CD4-positive, alpha-beta T cell (primary cell): ENCODE data around the gene AFF3. TPM values are rescaled to one million over a fixed set of nuclear protein-coding genes. Genes with fewer than 3 reads are reported as not detected.

ENCODE experiments used
- ATAC-seq: fragments of 200-7000 bp; cut with Tn5 transposase; one replicate; pipeline ENCODE4 v1.10.0; 2022; ENCODE audit warnings: mild to moderate bottlenecking; ENCODE audit not compliant: poor library complexity
- CTCF ChIA-PET: fragments of 350-600 bp; sonication (Branson Sonifier 250); formaldehyde crosslinking; loops from one replicate; lab custom pipeline; 2021; ENCODE audit warnings: antibody characterized with exemption, inconsistent platforms; lab: Charles Lee
- POLR2A ChIA-PET: fragments of 350-600 bp; sonication (Branson Sonifier 250); formaldehyde crosslinking; loops from one replicate; lab custom pipeline; 2021; ENCODE audit warnings: antibody characterized with exemption, inconsistent platforms; lab: Charles Lee
- DNase-seq, 14 experiments: peaks; one replicate each; pipeline ENCODE4 v3.0.0-alpha.2; 2013 to 2020; ENCODE audit warnings: mixed read lengths in 2 of 14
- H3K27ac ChIP-seq, 2 donors: one replicate each; pipeline versions ENCODE4 v1.5.1 to v1.7.0; 2013; ENCODE audit warnings: low read length in 2 of 2, low read depth in 1 of 2, mild to moderate bottlenecking in 1 of 2
- H3K27me3 ChIP-seq, 2 experiments: 1 replicate in 1 of 2; 2 replicates in 1 of 2; pipeline versions ENCODE4 v1.6.1 to v1.7.0; 2013; ENCODE audit warnings: low read length in 2 of 2, control low read depth in 1 of 2, mild to moderate bottlenecking in 1 of 2, moderate library complexity in 1 of 2; ENCODE audit not compliant: insufficient read depth in 2 of 2, control insufficient read depth in 1 of 2
- H3K36me3 ChIP-seq: one replicate; pipeline ENCODE4 v1.6.1; 2013; ENCODE audit warnings: low read length, control low read depth; ENCODE audit not compliant: insufficient read depth
- H3K4me1 ChIP-seq: one replicate; pipeline ENCODE4 v1.6.1; 2013; ENCODE audit warnings: low read length, control low read depth; ENCODE audit not compliant: insufficient read depth
- H3K4me3 ChIP-seq: one replicate; pipeline ENCODE4 v1.5.1; 2013; ENCODE audit warnings: mild to moderate bottlenecking, low read length, moderate library complexity
- H3K9me3 ChIP-seq, 2 experiments: 1 replicate in 1 of 2; 2 replicates in 1 of 2; pipeline versions ENCODE4 v1.6.1 to v1.7.0; 2013; ENCODE audit warnings: low read length in 2 of 2, mild to moderate bottlenecking in 2 of 2, control low read depth in 1 of 2, moderate library complexity in 1 of 2; ENCODE audit not compliant: control insufficient read depth in 1 of 2, insufficient read depth in 1 of 2
- H3K27ac Mint-ChIP-seq: one replicate; pipeline ENCODE4 v1.8.0; 2020; ENCODE audit warnings: mixed read lengths
- H3K27me3 Mint-ChIP-seq: one replicate; pipeline ENCODE4 v1.8.0; 2021; ENCODE audit warnings: mixed read lengths
- H3K36me3 Mint-ChIP-seq: one replicate; pipeline ENCODE4 v1.8.0; 2021; ENCODE audit warnings: low read depth, mixed read lengths
- H3K4me1 Mint-ChIP-seq: one replicate; pipeline ENCODE4 v1.8.0; 2021; ENCODE audit warnings: low read depth, mixed read lengths
- H3K4me3 Mint-ChIP-seq: one replicate; pipeline ENCODE4 v1.8.0; 2020; ENCODE audit warnings: mild to moderate bottlenecking, mixed read lengths
- H3K9me3 Mint-ChIP-seq: one replicate; pipeline ENCODE4 v1.8.0; 2020; ENCODE audit warnings: mixed read lengths
- CTCF ChIP-seq: fragments of 200-600 bp; IDR thresholded peaks from one replicate; pipeline ENCODE4 v1.8.0; 2022; ENCODE audit warnings: antibody characterized with exemption, mild to moderate bottlenecking
- intact Hi-C, 2 experiments: fragments of 100-400 bp; cut with DNase I in 1 of 2; cut with micrococcal nuclease in 1 of 2; formaldehyde crosslinking; loops; one replicate each; pipeline versions ENCODE4 v1.15.1 to v1.9.0; 2023 to 2025; cut with DNase I, micrococcal nuclease
- total RNA-seq, 174 experiments: library from RNA in 2 of 174; stranded (reverse) in 2 of 174; gene quantifications; one replicate each; pipeline ENCODE4 v1.2.3 and lab custom pipeline; 2021 to 2026

AFF3 gene
- total RNA-seq, 2 experiments from 2014 or later: 15.4 to 15.7 TPM

- Mint-ChIP-seq H3K27me3 (no peaks in the 10 kb centered on the region), H3K4me3 (no peak overlapping the region), H3K4me1 (no peaks in the 10 kb centered on the region), H3K27ac (no peak overlapping the region), H3K36me3 (no peaks in the 10 kb centered on the region), H3K9me3 (no peaks in the 10 kb centered on the region)
- no peaks in the 10 kb centered on the region for H3K27me3 ChIP-seq
- intact Hi-C loops: no loop called here
- no peaks in the 10 kb centered on the region for H3K9me3 ChIP-seq
- no peak overlapping the region for H3K4me3 ChIP-seq
- DNase-seq (no peak), ATAC-seq (no peak)
- CTCF ChIA-PET: no interaction called here
- POLR2A ChIA-PET: no interaction called here
- H3K27ac ChIP-seq: no peak overlapping the region
- H3K4me1 ChIP-seq: no peaks in the 10 kb centered on the region
- TF ChIP-seq CTCF: no peak
- no peaks in the 10 kb centered on the region for H3K36me3 ChIP-seq
These were observed 448.1 kb downstream of the AFF3 start for GRCh38 chr2:99694331-99694730.

- ChIA-PET POLR2A (no interaction called here), CTCF (no interaction called here)
- intact Hi-C loops: no loop called here
- Histone ChIP-seq H3K9me3 (no peaks in the 10 kb centered on the region), H3K27ac (no peak overlapping the region), H3K36me3 (no peaks in the 10 kb centered on the region), H3K4me1 (no peaks in the 10 kb centered on the region), H3K4me3 (no peak overlapping the region), H3K27me3 (no peaks in the 10 kb centered on the region)
- H3K27me3 Mint-ChIP-seq: no peaks in the 10 kb centered on the region
- no peak overlapping the region for H3K4me3 Mint-ChIP-seq
- no peak for TF ChIP-seq CTCF
- H3K9me3 Mint-ChIP-seq: no peaks in the 10 kb centered on the region
- ATAC-seq (no peak), DNase-seq (no peak)
- no peak overlapping the region for H3K27ac Mint-ChIP-seq
- H3K36me3 Mint-ChIP-seq: no peaks in the 10 kb centered on the region
- H3K4me1 Mint-ChIP-seq: no peaks in the 10 kb centered on the region
These were observed 449.6 kb downstream of the AFF3 start for GRCh38 chr2:99692785-99693184.

GRCh38 chr2:99691926-99692325 is 450.5 kb downstream of the AFF3 start:
- no peak overlapping the region for H3K27ac Mint-ChIP-seq
- no peak overlapping the region for H3K4me3 Mint-ChIP-seq
- TF ChIP-seq CTCF: no peak
- H3K4me1 Mint-ChIP-seq: no peaks in the 10 kb centered on the region
- Histone ChIP-seq H3K9me3 (no peaks in the 10 kb centered on the region), H3K27me3 (no peaks in the 10 kb centered on the region), H3K4me3 (no peak overlapping the region), H3K4me1 (no peaks in the 10 kb centered on the region), H3K36me3 (no peaks in the 10 kb centered on the region), H3K27ac (no peak overlapping the region)
- no peak for DNase-seq
- no peak for ATAC-seq
- POLR2A ChIA-PET: no interaction called here
- CTCF ChIA-PET: no interaction called here
- intact Hi-C loops: no loop called here
- H3K36me3 Mint-ChIP-seq: no peaks in the 10 kb centered on the region
- no peaks in the 10 kb centered on the region for H3K27me3 Mint-ChIP-seq
- H3K9me3 Mint-ChIP-seq: no peaks in the 10 kb centered on the region
